H9 (cell line): ENCODE measurements around the gene HAL. TPM values are rescaled to one million over a fixed set of nuclear protein-coding genes. Genes with fewer than 3 reads are reported as not detected.

Experiments
- DNase-seq: peaks from one replicate; pipeline ENCODE4 v3.0.0-alpha.2; 2017
- H2AFZ ChIP-seq: one replicate; pipeline ENCODE4 v1.6.1; 2013; ENCODE audit warnings: mild to moderate bottlenecking, low read length, control low read depth, moderate library complexity
- H2AK5ac ChIP-seq: 2 replicates; pipeline ENCODE4 v1.6.1; 2013; ENCODE audit warnings: low read length, control low read depth, mixed read lengths; ENCODE audit not compliant: insufficient read length
- H2BK120ac ChIP-seq: one replicate; pipeline ENCODE4 v1.6.1; 2013; ENCODE audit warnings: low read depth, mild to moderate bottlenecking, low read length, control low read depth, inconsistent platforms; ENCODE audit not compliant: poor library complexity, severe bottlenecking
- H2BK12ac ChIP-seq: 2 replicates; pipeline ENCODE4 v1.6.1; 2013; ENCODE audit warnings: low read length, control low read depth, mixed read lengths, low read depth; ENCODE audit not compliant: insufficient read length
- H2BK15ac ChIP-seq: 2 replicates; pipeline ENCODE4 v1.6.1; 2013; ENCODE audit warnings: low read depth, low read length, control low read depth
- H2BK20ac ChIP-seq: one replicate; pipeline ENCODE4 v1.6.1; 2013; ENCODE audit warnings: low read depth, mild to moderate bottlenecking, low read length, control low read depth, inconsistent platforms; ENCODE audit not compliant: poor library complexity, severe bottlenecking
- H2BK5ac ChIP-seq: 2 replicates; pipeline ENCODE4 v1.6.1; 2013; ENCODE audit warnings: low read length, control low read depth, mixed read lengths; ENCODE audit not compliant: insufficient read length
- H3K14ac ChIP-seq: 2 replicates; pipeline ENCODE4 v1.6.1; 2013; ENCODE audit warnings: low read length, control low read depth; ENCODE audit not compliant: insufficient read depth
- H3K18ac ChIP-seq: 2 replicates; pipeline ENCODE4 v1.6.1; 2013; ENCODE audit warnings: low read depth, mild to moderate bottlenecking, mixed read lengths, low read length, control low read depth; ENCODE audit not compliant: insufficient read length
- H3K23ac ChIP-seq: 2 replicates; pipeline ENCODE4 v1.6.1; 2013; ENCODE audit warnings: low read length, control low read depth, mixed read lengths, low read depth; ENCODE audit not compliant: insufficient read length
- H3K23me2 ChIP-seq: 2 replicates; pipeline ENCODE4 v1.6.1; 2013; ENCODE audit warnings: low read depth, mild to moderate bottlenecking, mixed read lengths, low read length, control low read depth; ENCODE audit not compliant: insufficient read length, poor library complexity, severe bottlenecking
- H3K27ac ChIP-seq: 2 replicates; pipeline ENCODE4 v1.5.1; 2013; ENCODE audit warnings: low read length, control low read depth, mixed read lengths, low read depth; ENCODE audit not compliant: insufficient read length
- H3K27me3 ChIP-seq: 2 replicates; pipeline ENCODE4 v1.6.1; 2013; ENCODE audit warnings: low read length, control low read depth, inconsistent platforms; ENCODE audit not compliant: insufficient read depth
- H3K4ac ChIP-seq: 2 replicates; pipeline ENCODE4 v1.6.1; 2013; ENCODE audit warnings: low read depth, mild to moderate bottlenecking, control low read depth, inconsistent platforms, low read length, moderate library complexity
- H3K4me1 ChIP-seq: 2 replicates; pipeline ENCODE4 v1.6.1; 2013; ENCODE audit warnings: low read length, control low read depth, inconsistent platforms; ENCODE audit not compliant: insufficient read depth
- H3K4me2 ChIP-seq: 2 replicates; pipeline ENCODE4 v1.6.1; 2013; ENCODE audit warnings: low read length, control low read depth, mixed read lengths; ENCODE audit not compliant: insufficient read length, insufficient read depth
- H3K56ac ChIP-seq: 2 replicates; pipeline ENCODE4 v1.6.1; 2013; ENCODE audit warnings: low read depth, mild to moderate bottlenecking, mixed read lengths, low read length, control low read depth; ENCODE audit not compliant: insufficient read length
- H3K79me1 ChIP-seq: 2 replicates; pipeline ENCODE4 v1.6.1; 2013; ENCODE audit warnings: low read depth, mild to moderate bottlenecking, moderate library complexity, low read length, control low read depth, inconsistent platforms; ENCODE audit not compliant: insufficient read depth, poor library complexity, severe bottlenecking
- H3K79me2 ChIP-seq: 2 replicates; pipeline ENCODE4 v1.6.1; 2013; ENCODE audit warnings: low read length, control low read depth, inconsistent platforms; ENCODE audit not compliant: insufficient read depth
- H3K9ac ChIP-seq: 2 replicates; pipeline ENCODE4 v1.6.1; 2013; ENCODE audit warnings: low read length, control low read depth, mixed read lengths; ENCODE audit not compliant: insufficient read length; ENCODE audit errors: extremely low read depth
- H3K9me3 ChIP-seq: one replicate; pipeline ENCODE4 v1.6.1; 2013; ENCODE audit warnings: low read depth, low read length, inconsistent platforms; ENCODE audit not compliant: control insufficient read depth
- H3T11ph ChIP-seq: one replicate; pipeline ENCODE4 v1.6.1; 2013; ENCODE audit warnings: mild to moderate bottlenecking, low read length, control low read depth, inconsistent platforms
- H4K20me1 ChIP-seq: one replicate; pipeline ENCODE4 v1.6.1; 2013; ENCODE audit not compliant: control insufficient read depth, insufficient read length, insufficient read depth
- H4K5ac ChIP-seq: 2 replicates; pipeline ENCODE4 v1.6.1; 2013; ENCODE audit warnings: low read depth, mild to moderate bottlenecking, mixed read lengths, low read length, control low read depth; ENCODE audit not compliant: insufficient read length
- H4K8ac ChIP-seq: replicated peaks from 2 replicates; pipeline ENCODE4 v1.6.1; 2013; ENCODE audit warnings: low read length, control low read depth, mixed read lengths, low read depth; ENCODE audit not compliant: insufficient read length
- H4K91ac ChIP-seq: 2 replicates; pipeline ENCODE4 v1.6.1; 2013; ENCODE audit warnings: low read depth, mild to moderate bottlenecking, moderate library complexity, mixed read lengths, low read length, control low read depth; ENCODE audit not compliant: insufficient read length
- H3K27ac Mint-ChIP-seq, 3 experiments: 2 replicates in 2 of 3; 3 replicates in 1 of 3; pipeline ENCODE4 v1.8.0; 2020 to 2021; ENCODE audit warnings: mixed read lengths in 3 of 3, mild to moderate bottlenecking in 1 of 3, moderate library complexity in 1 of 3
- H3K27me3 Mint-ChIP-seq: 2 replicates; pipeline ENCODE4 v1.8.0; 2021; ENCODE audit warnings: low read depth, mild to moderate bottlenecking, moderate library complexity, mixed read lengths
- H3K36me3 Mint-ChIP-seq, 3 experiments: 2 replicates in 2 of 3; 3 replicates in 1 of 3; pipeline ENCODE4 v1.8.0; 2020 to 2021; ENCODE audit warnings: low read depth in 3 of 3, mixed read lengths in 3 of 3; ENCODE audit not compliant: insufficient read depth in 1 of 3
- H3K4me1 Mint-ChIP-seq, 2 experiments: 2 replicates each; pipeline ENCODE4 v1.8.0; 2020; ENCODE audit warnings: mixed read lengths in 2 of 2
- H3K4me3 Mint-ChIP-seq, 2 experiments: 2 replicates in 1 of 2; 3 replicates in 1 of 2; pipeline ENCODE4 v1.8.0; 2020 to 2021; ENCODE audit warnings: mild to moderate bottlenecking in 2 of 2, mixed read lengths in 2 of 2, moderate library complexity in 1 of 2
- H3K9me3 Mint-ChIP-seq, 2 experiments: 2 replicates in 1 of 2; 3 replicates in 1 of 2; pipeline ENCODE4 v1.8.0; 2020; ENCODE audit warnings: mild to moderate bottlenecking in 2 of 2, mixed read lengths in 2 of 2, moderate library complexity in 1 of 2
- WGBS: extraction: QIAGEN DNeasy Blood & Tissue Kit; methylation state at CpG from one replicate; pipeline ENCODE4 v1.1.7; 2013; ENCODE audit warnings: missing lambda C conversion rate, low lambda C conversion rate, mixed read lengths; ENCODE audit not compliant: insufficient read length; ENCODE audit errors: extremely low coverage; 5-methylcytosine and 5-hydroxymethylcytosine counted together
- total RNA-seq: library from RNA; stranded (reverse); gene quantifications from 2 replicates; pipeline ENCODE4 v1.2.1, GENCODE V29; 2021
- TF ChIP-seq, protein P1 (sequence below): fragments of 200-600 bp; sonication (generic); conservative IDR thresholded peaks from 3 replicates; pipeline ENCODE4 v1.8.0; 2021; ENCODE audit warnings: antibody characterized with exemption, mild to moderate bottlenecking

The HAL gene
- total RNA-seq, 1 experiment from 2014 or later, result 0.35 TPM

- no peak overlapping the region for H3K27ac Mint-ChIP-seq
- no peak overlapping the region for H3K9ac ChIP-seq
These were observed 21.8 kb downstream of the HAL start for GRCh38 chr12:95974358-95974757.

More at GRCh38 chr12:95974358-95974757, 21.8 kb downstream of the HAL start:
- TF ChIP-seq, protein P1, sequence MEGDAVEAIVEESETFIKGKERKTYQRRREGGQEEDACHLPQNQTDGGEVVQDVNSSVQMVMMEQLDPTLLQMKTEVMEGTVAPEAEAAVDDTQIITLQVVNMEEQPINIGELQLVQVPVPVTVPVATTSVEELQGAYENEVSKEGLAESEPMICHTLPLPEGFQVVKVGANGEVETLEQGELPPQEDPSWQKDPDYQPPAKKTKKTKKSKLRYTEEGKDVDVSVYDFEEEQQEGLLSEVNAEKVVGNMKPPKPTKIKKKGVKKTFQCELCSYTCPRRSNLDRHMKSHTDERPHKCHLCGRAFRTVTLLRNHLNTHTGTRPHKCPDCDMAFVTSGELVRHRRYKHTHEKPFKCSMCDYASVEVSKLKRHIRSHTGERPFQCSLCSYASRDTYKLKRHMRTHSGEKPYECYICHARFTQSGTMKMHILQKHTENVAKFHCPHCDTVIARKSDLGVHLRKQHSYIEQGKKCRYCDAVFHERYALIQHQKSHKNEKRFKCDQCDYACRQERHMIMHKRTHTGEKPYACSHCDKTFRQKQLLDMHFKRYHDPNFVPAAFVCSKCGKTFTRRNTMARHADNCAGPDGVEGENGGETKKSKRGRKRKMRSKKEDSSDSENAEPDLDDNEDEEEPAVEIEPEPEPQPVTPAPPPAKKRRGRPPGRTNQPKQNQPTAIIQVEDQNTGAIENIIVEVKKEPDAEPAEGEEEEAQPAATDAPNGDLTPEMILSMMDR, result no peak
- no CpG with 5 or more reads among the region's 2 CpGs for WGBS
- no peak overlapping the region for H4K8ac ChIP-seq
- no peak for DNase-seq
- H2BK15ac ChIP-seq, result no peak overlapping the region
- no peak overlapping the region for H3K4me2 ChIP-seq
- H2BK120ac ChIP-seq, result no peak overlapping the region
- no peaks in the 10 kb centered on the region for H3K79me1 ChIP-seq
- H3K4ac ChIP-seq, result no peak overlapping the region
- H3K18ac ChIP-seq, result no peak overlapping the region
- H4K5ac ChIP-seq, result no peak overlapping the region
- no peak overlapping the region for H3K14ac ChIP-seq
- H2AK5ac ChIP-seq, result no peak overlapping the region
- H4K20me1 ChIP-seq, result no peaks in the 10 kb centered on the region
- no peaks in the 10 kb centered on the region for H3K9me3 ChIP-seq
- H2BK20ac ChIP-seq, result no peak overlapping the region
- H3K36me3 Mint-ChIP-seq, result peaks cover 0 to 11% (median 6%) of the 10 kb centered on the region in 3 experiments; a peak in 5 of 7 replicates
- peaks cover 6 to 7% of the 10 kb centered on the region in 2 experiments; a peak in 4 of 5 replicates for H3K9me3 Mint-ChIP-seq
- H3K4me3 Mint-ChIP-seq, result no peak overlapping the region
- no peaks in the 10 kb centered on the region for H3K79me2 ChIP-seq
- peaks cover 2% of the 10 kb centered on the region; the same call in 1 of the 2 replicates for H3K4me1 ChIP-seq
- no peak overlapping the region for H3K23ac ChIP-seq
- no peaks in the 10 kb centered on the region for H3K27me3 ChIP-seq
- H4K91ac ChIP-seq, result no peak overlapping the region
- H3K27me3 Mint-ChIP-seq, result no peaks in the 10 kb centered on the region; the same call in 1 of the 2 replicates
- no peak overlapping the region for H2BK12ac ChIP-seq
- H3K4me1 Mint-ChIP-seq, result peaks cover 27 to 40% of the 10 kb centered on the region in 2 experiments
- H3T11ph ChIP-seq, result no peak overlapping the region
- H3K27ac ChIP-seq, result no peak overlapping the region
- H2BK5ac ChIP-seq, result no peak overlapping the region
- H2AFZ ChIP-seq, result no peak overlapping the region
- no peaks in the 10 kb centered on the region for H3K23me2 ChIP-seq
- H3K56ac ChIP-seq, result no peak overlapping the region
